HEK293T (cell line): ENCODE measurements around the gene STX3.
A peak's percentile ranks its signal among the peaks of the same experiment; 100 is the strongest.

Experiments
- CTCF ChIA-PET: fragments of 350-600 bp; formaldehyde crosslinking; extraction: SDS; loops from one replicate; lab custom pipeline; 2021; ENCODE audit warnings: antibody characterized with exemption, inconsistent platforms; lab: Yijun Ruan, JAX
- POLR2A ChIA-PET: fragments of 350-600 bp; formaldehyde crosslinking; extraction: SDS; loops from one replicate; lab custom pipeline; 2020; ENCODE audit warnings: antibody characterized with exemption, inconsistent platforms; lab: Yijun Ruan, JAX
- DNase-seq: peaks from one replicate; pipeline ENCODE4 v3.0.0; 2012; ENCODE audit warnings: mixed read lengths; ENCODE audit errors: extremely low spot score
- ARNT ChIP-seq: fragments of 450-650 bp; IDR thresholded peaks from 2 replicates; pipeline ENCODE4 v1.6.1; 2017; ENCODE audit warnings: mild to moderate bottlenecking
- BHLHE40 ChIP-seq: fragments of 450-650 bp; IDR thresholded peaks from 2 replicates; pipeline ENCODE4 v1.6.1; 2016; ENCODE audit warnings: mild to moderate bottlenecking, moderate library complexity, borderline replicate concordance
- CTBP1 ChIP-seq: fragments of 450-650 bp; IDR thresholded peaks from 2 replicates; pipeline ENCODE4 v1.6.1; 2016; ENCODE audit warnings: borderline replicate concordance
- ELF4 ChIP-seq: fragments of 450-650 bp; IDR thresholded peaks from 2 replicates; pipeline ENCODE4 v1.6.1; 2017; ENCODE audit warnings: antibody characterized with exemption
- FOXA1 ChIP-seq: fragments of 450-650 bp; IDR thresholded peaks from 2 replicates; pipeline ENCODE4 v1.6.1; 2016; ENCODE audit warnings: mild to moderate bottlenecking
- FOXK2 ChIP-seq: fragments of 450-650 bp; IDR thresholded peaks from 2 replicates; pipeline ENCODE4 v1.6.1; 2016; ENCODE audit warnings: mild to moderate bottlenecking
- FOXM1 ChIP-seq: fragments of 450-650 bp; IDR thresholded peaks from 2 replicates; pipeline ENCODE4 v1.6.1; 2017; ENCODE audit warnings: mild to moderate bottlenecking, borderline replicate concordance
- HDGF ChIP-seq: fragments of 450-650 bp; IDR thresholded peaks from 2 replicates; pipeline ENCODE4 v1.6.1; 2017; ENCODE audit warnings: antibody characterized with exemption, borderline replicate concordance
- L3MBTL2 ChIP-seq: fragments of 450-650 bp; conservative IDR thresholded peaks from 2 replicates; pipeline ENCODE4 v1.6.1; 2016; ENCODE audit warnings: mild to moderate bottlenecking
- LEF1 ChIP-seq: fragments of 450-650 bp; IDR thresholded peaks from 2 replicates; pipeline ENCODE4 v1.6.1; 2017; ENCODE audit warnings: mild to moderate bottlenecking, borderline replicate concordance
- NFRKB ChIP-seq: fragments of 450-650 bp; IDR thresholded peaks from 2 replicates; pipeline ENCODE4 v1.6.1; 2016; ENCODE audit warnings: mild to moderate bottlenecking, moderate library complexity
- SP1 ChIP-seq: fragments of 450-650 bp; IDR thresholded peaks from 2 replicates; pipeline ENCODE4 v1.6.1; 2017
- SUZ12 ChIP-seq: fragments of 450-650 bp; IDR thresholded peaks from 2 replicates; pipeline ENCODE4 v1.6.1; 2016; ENCODE audit warnings: mild to moderate bottlenecking
- TARDBP ChIP-seq: fragments of 450-650 bp; IDR thresholded peaks from 2 replicates; pipeline ENCODE4 v1.6.1; 2016
- ZNF384 ChIP-seq: fragments of 450-650 bp; IDR thresholded peaks from 2 replicates; pipeline ENCODE4 v1.6.1; 2016
- TF ChIP-seq, protein P1 (sequence below): fragments of 450-650 bp; IDR thresholded peaks from 2 replicates; pipeline ENCODE4 v1.6.1; 2016

The STX3 gene

DNA sequence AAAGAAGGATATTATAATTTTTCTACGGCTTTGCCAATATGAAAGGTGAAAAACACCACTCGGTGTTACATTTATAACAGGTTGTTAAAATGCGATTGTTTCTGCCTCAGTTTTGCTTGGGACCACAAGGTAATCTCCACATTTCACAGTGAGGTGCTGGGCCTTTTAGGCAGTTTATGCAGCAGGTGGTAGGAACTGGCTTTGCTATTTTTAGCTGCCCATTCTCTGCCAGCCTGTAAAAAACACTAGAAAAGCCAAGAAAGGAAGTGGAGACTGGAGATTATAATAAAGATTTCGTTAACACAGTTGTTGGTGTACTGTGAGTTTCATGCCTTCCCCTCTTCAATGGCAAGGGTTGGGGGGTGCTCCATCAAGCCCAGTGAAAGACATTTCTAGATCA lies 63.4 kb downstream of the STX3 start:
- TF ChIP-seq HDGF, result no peak
- no peak for TF ChIP-seq NFRKB
- no peak for TF ChIP-seq ZNF384
- no peak for TF ChIP-seq FOXA1
- TF ChIP-seq, protein P1, sequence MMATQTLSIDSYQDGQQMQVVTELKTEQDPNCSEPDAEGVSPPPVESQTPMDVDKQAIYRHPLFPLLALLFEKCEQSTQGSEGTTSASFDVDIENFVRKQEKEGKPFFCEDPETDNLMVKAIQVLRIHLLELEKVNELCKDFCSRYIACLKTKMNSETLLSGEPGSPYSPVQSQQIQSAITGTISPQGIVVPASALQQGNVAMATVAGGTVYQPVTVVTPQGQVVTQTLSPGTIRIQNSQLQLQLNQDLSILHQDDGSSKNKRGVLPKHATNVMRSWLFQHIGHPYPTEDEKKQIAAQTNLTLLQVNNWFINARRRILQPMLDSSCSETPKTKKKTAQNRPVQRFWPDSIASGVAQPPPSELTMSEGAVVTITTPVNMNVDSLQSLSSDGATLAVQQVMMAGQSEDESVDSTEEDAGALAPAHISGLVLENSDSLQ, result no peak
- TF ChIP-seq LEF1, result no peak
- no peak for TF ChIP-seq ELF4
- TF ChIP-seq L3MBTL2, result no peak
- POLR2A ChIA-PET, result no interaction called here
- DNase-seq, result no peak
- CTCF ChIA-PET, result no interaction called here

DNA sequence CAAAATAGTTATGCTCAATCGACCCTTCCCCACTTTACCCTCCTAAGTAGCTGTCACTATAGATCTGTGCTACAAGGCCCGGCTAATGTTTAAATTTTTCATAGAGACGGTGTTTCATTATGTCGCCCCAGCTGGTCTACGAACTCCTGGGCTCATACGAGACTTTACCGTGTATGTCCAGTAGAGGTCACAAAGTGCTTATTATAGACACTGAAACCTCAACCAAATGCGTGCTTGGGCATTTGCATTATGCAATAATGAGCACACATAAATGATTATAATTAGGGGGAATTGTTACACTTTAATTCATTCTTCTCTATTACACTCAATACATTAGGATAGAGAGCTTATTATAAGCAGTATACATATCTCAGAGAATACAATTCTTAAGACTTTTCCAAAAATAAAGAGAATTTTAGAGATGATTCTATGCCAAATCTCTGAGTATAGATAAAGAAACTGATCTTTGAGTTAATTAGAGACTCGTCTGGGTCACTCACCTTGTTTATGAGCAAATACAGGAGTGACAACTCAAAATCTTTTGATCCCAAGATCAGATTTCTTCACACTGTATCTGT lies 67.9 kb downstream of the STX3 start:
- ChIA-PET POLR2A (no interaction called here), CTCF (no interaction called here)
- TF ChIP-seq, protein P1, result no peak
- no peak for TF ChIP-seq FOXK2
- TF ChIP-seq FOXA1, result no peak
- no peak for TF ChIP-seq L3MBTL2
- no peak for TF ChIP-seq ELF4
- no peak for TF ChIP-seq HDGF
- no peak for TF ChIP-seq BHLHE40
- TF ChIP-seq TARDBP, result no peak
- no peak for TF ChIP-seq LEF1
- no peak for TF ChIP-seq SUZ12
- TF ChIP-seq CTBP1, result no peak
- no peak for TF ChIP-seq SP1
- no peak for TF ChIP-seq ARNT
- TF ChIP-seq NFRKB, result no peak
- TF ChIP-seq ZNF384, result no peak
- TF ChIP-seq FOXM1, result no peak
- peak; percentile 45 for DNase-seq

DNA sequence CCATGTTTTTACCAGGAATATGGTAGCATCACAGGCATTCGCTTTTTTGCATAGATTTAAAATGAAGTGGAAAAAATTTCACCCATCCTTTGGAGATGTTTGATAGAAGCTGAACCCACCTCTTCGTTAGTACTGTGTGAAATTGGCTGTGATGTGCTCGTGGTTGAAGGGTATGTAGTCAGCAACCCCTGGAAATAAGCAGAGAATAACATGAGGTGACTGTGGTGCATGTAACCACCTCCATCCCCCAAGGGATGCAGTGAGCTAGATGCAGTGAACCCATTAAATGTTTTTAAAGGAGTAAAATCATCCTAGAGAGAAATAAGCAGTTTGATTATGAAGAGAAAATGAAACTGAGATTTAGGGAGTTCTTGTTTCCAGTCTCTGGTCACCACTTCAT lies 74.2 kb downstream of the STX3 start:
- no peak for TF ChIP-seq ZNF384
- TF ChIP-seq, protein P1, result no peak
- no peak for TF ChIP-seq ELF4
- no peak for TF ChIP-seq TARDBP
- no peak for TF ChIP-seq SUZ12
- TF ChIP-seq CTBP1, result no peak
- TF ChIP-seq FOXM1, result no peak
- no peak for TF ChIP-seq L3MBTL2
- TF ChIP-seq NFRKB, result no peak
- no peak for TF ChIP-seq BHLHE40
- TF ChIP-seq ARNT, result no peak
- no peak for TF ChIP-seq LEF1
- DNase-seq, result no peak
- CTCF ChIA-PET, result no interaction called here
- POLR2A ChIA-PET, result no interaction called here

DNA sequence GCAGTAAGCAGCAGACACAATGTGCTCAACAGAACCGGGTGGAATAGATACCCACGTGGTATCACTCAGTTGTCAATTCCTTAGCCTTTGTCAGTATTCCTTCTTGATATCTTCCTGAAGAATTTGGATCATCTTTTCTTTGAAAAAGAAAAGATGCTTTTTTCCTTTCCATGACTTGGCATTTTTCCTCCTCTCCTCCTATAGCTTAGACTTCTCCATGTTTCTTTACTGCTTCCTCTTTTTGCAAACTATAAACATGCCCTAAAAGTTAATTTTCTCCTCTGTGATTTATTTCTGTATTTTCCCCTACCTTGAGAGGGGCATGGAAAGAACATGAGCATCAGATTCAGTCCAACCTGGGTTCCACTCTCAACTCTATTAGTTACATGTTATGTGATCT lies 78.4 kb downstream of the STX3 start:
- ChIA-PET CTCF (no interaction called here), POLR2A (no interaction called here)
- DNase-seq, result no peak
- TF ChIP-seq SP1 (no peak), FOXK2 (no peak), NFRKB (no peak), ZNF384 (no peak), FOXM1 (no peak), FOXA1 (no peak), BHLHE40 (no peak), TARDBP (no peak), L3MBTL2 (no peak), LEF1 (no peak), CTBP1 (no peak), HDGF (no peak), SUZ12 (no peak), ARNT (no peak), ELF4 (no peak)
- TF ChIP-seq, protein P1, result no peak

DNA sequence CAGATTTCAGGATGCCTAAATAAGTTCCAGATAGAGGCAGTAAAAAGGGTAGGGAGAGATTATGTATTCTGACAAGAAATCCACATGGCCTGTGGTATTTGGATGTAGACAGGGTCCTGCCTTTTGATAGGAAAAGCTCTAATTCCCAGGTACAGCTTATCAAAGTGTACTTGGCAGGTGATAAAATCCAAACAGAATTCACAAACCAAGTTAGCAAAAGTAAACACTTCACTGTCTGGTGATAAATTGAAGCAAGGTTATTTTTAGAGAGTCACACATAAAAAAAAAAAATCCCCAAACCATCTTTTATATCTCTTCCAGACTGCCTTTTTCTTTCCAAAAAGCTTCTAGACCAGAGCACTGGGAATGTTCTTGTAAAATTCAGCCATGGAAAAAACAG lies 84.4 kb downstream of the STX3 start:
- CTCF ChIA-PET, result no interaction called here
- no peak for DNase-seq
- POLR2A ChIA-PET, result no interaction called here
- TF ChIP-seq, protein P1, result no peak
- TF ChIP-seq SUZ12 (no peak), L3MBTL2 (no peak), FOXK2 (no peak), TARDBP (no peak), LEF1 (no peak), ZNF384 (no peak), BHLHE40 (no peak), SP1 (no peak), HDGF (no peak)
